CMK (cell line): ENCODE results near the gene ZNF57.
"Not testable (repeated sequence)": the region's sequence is repeated elsewhere in the genome, so short reads cannot be mapped to it uniquely, and the experiment has no call there.

Experiments
- DNase-seq: peaks from one replicate; pipeline ENCODE4 v3.0.0-alpha.2; 2010; ENCODE audit warnings: low read depth

ZNF57 gene

GRCh38 chr19:2900296-2901252 is at the start of gene ZNF57:
ZNF57 (plus strand) TSS chr19:2900928; CDS start chr19:2901046, 118 bp downstream.
- peak; percentile 98 for DNase-seq

GRCh38 chr19:2852598-2852997 is 48.1 kb upstream of the ZNF57 start:
- DNase-seq: no peak

GRCh38 chr19:2853015-2853606 is 47.6 kb upstream of the ZNF57 start:
- no peak for DNase-seq

- no peak for DNase-seq
These were observed 45.9 kb upstream of the ZNF57 start for GRCh38 chr19:2854849-2855248.

- no peak for DNase-seq
These were observed 44.2 kb upstream of the ZNF57 start for GRCh38 chr19:2856457-2857050.

GRCh38 chr19:2858864-2859263 is 41.9 kb upstream of the ZNF57 start:
- DNase-seq: no peak

GRCh38 chr19:2863816-2864215 is 36.9 kb upstream of the ZNF57 start:
- no peak for DNase-seq

GRCh38 chr19:2865334-2866100 is 35.2 kb upstream of the ZNF57 start:
- no peak for DNase-seq

- no peak for DNase-seq
These were observed 34.2 kb upstream of the ZNF57 start for GRCh38 chr19:2866495-2867024.

GRCh38 chr19:2867025-2867991 is 33.4 kb upstream of the ZNF57 start, which contains the start of gene ZNF556:
ZNF556 (plus strand) TSS chr19:2867335; CDS start chr19:2867422, 87 bp downstream.
- no peak for DNase-seq

- DNase-seq: no peak
These were observed 31.1 kb upstream of the ZNF57 start for GRCh38 chr19:2869618-2870017.

GRCh38 chr19:2872175-2872574 is 28.6 kb upstream of the ZNF57 start:
- DNase-seq: not testable (repeated sequence)

- DNase-seq: no peak
These were observed 23.1 kb upstream of the ZNF57 start for GRCh38 chr19:2877398-2878331.

GRCh38 chr19:2883686-2884439 is 16.9 kb upstream of the ZNF57 start:
- no peak for DNase-seq

- no peak for DNase-seq
These were observed 15.0 kb upstream of the ZNF57 start for GRCh38 chr19:2885736-2886135.

- DNase-seq: no peak
These were observed 13.3 kb upstream of the ZNF57 start for GRCh38 chr19:2887391-2887914.

- DNase-seq: no peak
These were observed 11.9 kb upstream of the ZNF57 start for GRCh38 chr19:2888731-2889224.

GRCh38 chr19:2890531-2890930 is 10.2 kb upstream of the ZNF57 start:
- DNase-seq: not testable (repeated sequence)
